Body of pancreas (tissue), 4 donors: Measurements from ENCODE around the gene HDDC3.

Experiments
- CTCF ChIP-seq, 7 experiments: fragments of 450-650 bp in 4 of 7; fragments of 200-600 bp in 3 of 7; sonication (generic) in 3 of 7; IDR thresholded peaks; one replicate each; pipeline ENCODE4 v1.5.1; 2016 to 2019; ENCODE audit warnings: antibody characterized with exemption in 7 of 7
- POLR2A ChIP-seq, 3 donors: fragments of 450-650 bp; IDR thresholded peaks; one replicate each; pipeline ENCODE4 v1.6.1; 2016; ENCODE audit warnings: antibody characterized with exemption in 3 of 3, mild to moderate bottlenecking in 2 of 3

- TF ChIP-seq CTCF (IDR thresholded peaks at IDR 0.05) (no peak), POLR2A (IDR thresholded peaks at IDR 0.05) (no peak)
Measured at GRCh38 chr15:90932660-90932991, 277 bp upstream of the HDDC3 start.
